ENCODE data around the gene TPST1. TPM values are rescaled to one million over a fixed set of nuclear protein-coding genes. Genes with fewer than 3 reads are reported as not detected.
"Not testable (repeated sequence)": the region's sequence is repeated elsewhere in the genome, so short reads cannot be mapped to it uniquely, and the experiment has no call there.

Gene TPST1
- total RNA-seq, 2 experiments from 2014 or later = 1.9 to 2.6 TPM

- CTCF ChIA-PET = no interaction called here
Measured at GRCh38 chr7:66321283-66321682, 116.1 kb downstream of the TPST1 start.

GRCh38 chr7:66323114-66323796 lies 118.1 kb downstream of the TPST1 start:
- no peaks in the 10 kb centered on the region for H3K36me3 ChIP-seq (ENCODE audit: insufficient read depth, low read length)
- intact Hi-C loops (cut with DNase I, micrococcal nuclease) = no loop called here
- ATAC-seq (ENCODE audit: poor library complexity) = no peak
- no peaks in the 10 kb centered on the region for H3K27me3 ChIP-seq (ENCODE audit: control insufficient read depth in 1 of 2, insufficient read depth in 2 of 2, low read length in 2 of 2)
- ChIA-PET POLR2A (no interaction called here), CTCF (no interaction called here)
- no peak overlapping the region for H3K4me3 Mint-ChIP-seq
- H3K36me3 Mint-ChIP-seq (ENCODE audit: low read depth) = no peaks in the 10 kb centered on the region
- H3K9me3 Mint-ChIP-seq = peaks cover 13% of the 10 kb centered on the region
- H3K27ac Mint-ChIP-seq = no peak overlapping the region
- no peak for DNase-seq
- peaks cover 10% of the 10 kb centered on the region for H3K27me3 Mint-ChIP-seq
- TF ChIP-seq CTCF (IDR thresholded peaks at IDR 0.05) = no peak
- H3K4me3 ChIP-seq (ENCODE audit: low read length) = no peak overlapping the region
- H3K27ac ChIP-seq (ENCODE audit: low read depth in 1 of 2, low read length in 2 of 2) = no peak overlapping the region
- no peaks in the 10 kb centered on the region for H3K4me1 ChIP-seq (ENCODE audit: insufficient read depth, low read length)
- H3K9me3 ChIP-seq (ENCODE audit: control insufficient read depth in 1 of 2, insufficient read depth in 1 of 2, low read length in 2 of 2) = peaks cover 4 to 5% of the 10 kb centered on the region in 2 experiments
- H3K4me1 Mint-ChIP-seq (ENCODE audit: low read depth) = no peaks in the 10 kb centered on the region

More at GRCh38 chr7:66321283-66321682, 116.1 kb downstream of the TPST1 start:
- Mint-ChIP-seq H3K36me3 (ENCODE audit: low read depth) (no peaks in the 10 kb centered on the region), H3K4me3 (no peak overlapping the region), H3K27ac (no peak overlapping the region), H3K9me3 (peaks cover 13% of the 10 kb centered on the region), H3K27me3 (peaks cover 3% of the 10 kb centered on the region), H3K4me1 (ENCODE audit: low read depth) (no peaks in the 10 kb centered on the region)
- intact Hi-C loops (cut with DNase I, micrococcal nuclease) = no loop called here
- POLR2A ChIA-PET = no interaction called here
- Histone ChIP-seq H3K9me3 (ENCODE audit: control insufficient read depth in 1 of 2, insufficient read depth in 1 of 2, low read length in 2 of 2) (peaks cover 4 to 5% of the 10 kb centered on the region in 2 experiments), H3K4me3 (ENCODE audit: low read length) (no peak overlapping the region), H3K27me3 (ENCODE audit: control insufficient read depth in 1 of 2, insufficient read depth in 2 of 2, low read length in 2 of 2) (no peaks in the 10 kb centered on the region), H3K4me1 (ENCODE audit: insufficient read depth, low read length) (no peaks in the 10 kb centered on the region), H3K36me3 (ENCODE audit: insufficient read depth, low read length) (no peaks in the 10 kb centered on the region), H3K27ac (ENCODE audit: low read depth in 1 of 2, low read length in 2 of 2) (no peak overlapping the region)
- ATAC-seq (ENCODE audit: poor library complexity) (no peak), DNase-seq (no peak)
- TF ChIP-seq CTCF (IDR thresholded peaks at IDR 0.05) = no peak

- H3K4me3 Mint-ChIP-seq; H3K27me3 Mint-ChIP-seq; H3K36me3 ChIP-seq (ENCODE audit: insufficient read depth, low read length); H3K9me3 ChIP-seq (ENCODE audit: control insufficient read depth in 1 of 2, insufficient read depth in 1 of 2, low read length in 2 of 2); H3K4me3 ChIP-seq (ENCODE audit: low read length); ATAC-seq (ENCODE audit: poor library complexity); H3K27ac Mint-ChIP-seq; H3K27ac ChIP-seq (ENCODE audit: low read depth in 1 of 2, low read length in 2 of 2); H3K27me3 ChIP-seq (ENCODE audit: control insufficient read depth in 1 of 2, insufficient read depth in 2 of 2, low read length in 2 of 2); H3K36me3 Mint-ChIP-seq (ENCODE audit: low read depth); H3K4me1 ChIP-seq (ENCODE audit: insufficient read depth, low read length); H3K4me1 Mint-ChIP-seq (ENCODE audit: low read depth); DNase-seq; CTCF ChIA-PET; intact Hi-C loops (cut with DNase I, micrococcal nuclease); POLR2A ChIA-PET: not testable (repeated sequence)
- H3K9me3 Mint-ChIP-seq = peaks cover 13% of the 10 kb centered on the region
Measured at GRCh38 chr7:66324985-66325384, 119.9 kb downstream of the TPST1 start.

Data from CD4-positive, alpha-beta T cell (primary cell).